CD4-positive, alpha-beta T cell treated with Interleukin-2 at 100 ng/mL for 4 hours (primary cell): ENCODE data around the gene SELENBP1.

Source experiments
- DNase-seq: peaks from one replicate; pipeline ENCODE4 v3.0.0-alpha.2; 2020; ENCODE audit warnings: low spot score

Gene SELENBP1

GRCh38 chr1:151343587-151343986, 28.9 kb downstream of the SELENBP1 start:
- no peak for DNase-seq

GRCh38 chr1:151342569-151342968, 29.9 kb downstream of the SELENBP1 start:
- no peak for DNase-seq

- no peak for DNase-seq
Measured at GRCh38 chr1:151342021-151342420, 30.5 kb downstream of the SELENBP1 start.

- peak; percentile 79 for DNase-seq
Measured at GRCh38 chr1:151340870-151341754, 31.4 kb downstream of the SELENBP1 start.

- no peak for DNase-seq
Measured at GRCh38 chr1:151336556-151336955, 35.9 kb downstream of the SELENBP1 start.

- DNase-seq = no peak
Measured at GRCh38 chr1:151334822-151335221, 37.7 kb downstream of the SELENBP1 start.

GRCh38 chr1:151327903-151328674, 44.4 kb downstream of the SELENBP1 start:
- no peak for DNase-seq

- peak; percentile 97 for DNase-seq
Measured at GRCh38 chr1:151327223-151327902, 45.1 kb downstream of the SELENBP1 start, which contains the start of gene PI4KB. Gene PI4KB (minus strand): TSS chr1:151327416. CDS start chr1:151316481, 10,935 bp downstream.

GRCh38 chr1:151326619-151327222, 45.8 kb downstream of the SELENBP1 start:
- DNase-seq = peak; percentile 71

- DNase-seq = no peak
Measured at GRCh38 chr1:151325646-151326429, 46.7 kb downstream of the SELENBP1 start.

- no peak for DNase-seq
Measured at GRCh38 chr1:151325231-151325630, 47.3 kb downstream of the SELENBP1 start.

GRCh38 chr1:151324390-151324930, 48.0 kb downstream of the SELENBP1 start:
- no peak for DNase-seq

- no peak for DNase-seq
Measured at GRCh38 chr1:151318975-151319374, 53.5 kb downstream of the SELENBP1 start.

GRCh38 chr1:151315565-151316235, 56.8 kb downstream of the SELENBP1 start:
- DNase-seq = no peak
